Measurements from ENCODE around the gene TIGD1. TPM values are rescaled to one million over a fixed set of nuclear protein-coding genes. Genes with fewer than 3 reads are reported as not detected.

Gene TIGD1
- total RNA-seq, 1 experiment from 2014 or later: 14.9 TPM

GRCh38 chr2:232523402-232523681 is 27.0 kb downstream of the TIGD1 start:
- intact Hi-C loops (cut with micrococcal nuclease; ENCODE audit: unreplicated experiment): loop anchor here (5.0 kb wide), 2 partner anchors 71 to 616 kb away; no protein-coding TSS in a partner anchor
- Mint-ChIP-seq H3K4me3 (ENCODE audit: low read depth, unreplicated experiment) (peak overlapping the region; percentile 40), H3K4me1 (ENCODE audit: low read depth, unreplicated experiment) (no peaks in the 10 kb centered on the region), H3K9me3 (ENCODE audit: low read depth, unreplicated experiment) (no peaks in the 10 kb centered on the region), H3K27me3 (ENCODE audit: unreplicated experiment) (peaks cover 91% of the 10 kb centered on the region), H3K36me3 (ENCODE audit: insufficient read depth, unreplicated experiment) (peaks cover 5% of the 10 kb centered on the region), H3K27ac (ENCODE audit: unreplicated experiment) (no peak overlapping the region)
- CTCF ChIA-PET: interaction anchor here (0.9 to 2.8 kb wide), 2 partner anchors 77 to 79 kb away, joined by 3 to 9 read pairs; no protein-coding TSS in a partner anchor
- BruUV-seq (replicated peaks): no TSS peak
- TF ChIP-seq, protein P1, sequence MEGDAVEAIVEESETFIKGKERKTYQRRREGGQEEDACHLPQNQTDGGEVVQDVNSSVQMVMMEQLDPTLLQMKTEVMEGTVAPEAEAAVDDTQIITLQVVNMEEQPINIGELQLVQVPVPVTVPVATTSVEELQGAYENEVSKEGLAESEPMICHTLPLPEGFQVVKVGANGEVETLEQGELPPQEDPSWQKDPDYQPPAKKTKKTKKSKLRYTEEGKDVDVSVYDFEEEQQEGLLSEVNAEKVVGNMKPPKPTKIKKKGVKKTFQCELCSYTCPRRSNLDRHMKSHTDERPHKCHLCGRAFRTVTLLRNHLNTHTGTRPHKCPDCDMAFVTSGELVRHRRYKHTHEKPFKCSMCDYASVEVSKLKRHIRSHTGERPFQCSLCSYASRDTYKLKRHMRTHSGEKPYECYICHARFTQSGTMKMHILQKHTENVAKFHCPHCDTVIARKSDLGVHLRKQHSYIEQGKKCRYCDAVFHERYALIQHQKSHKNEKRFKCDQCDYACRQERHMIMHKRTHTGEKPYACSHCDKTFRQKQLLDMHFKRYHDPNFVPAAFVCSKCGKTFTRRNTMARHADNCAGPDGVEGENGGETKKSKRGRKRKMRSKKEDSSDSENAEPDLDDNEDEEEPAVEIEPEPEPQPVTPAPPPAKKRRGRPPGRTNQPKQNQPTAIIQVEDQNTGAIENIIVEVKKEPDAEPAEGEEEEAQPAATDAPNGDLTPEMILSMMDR (IDR thresholded peaks at IDR 0.05; ENCODE audit: unreplicated experiment): no peak
- no peak for DNase-seq

DNA sequence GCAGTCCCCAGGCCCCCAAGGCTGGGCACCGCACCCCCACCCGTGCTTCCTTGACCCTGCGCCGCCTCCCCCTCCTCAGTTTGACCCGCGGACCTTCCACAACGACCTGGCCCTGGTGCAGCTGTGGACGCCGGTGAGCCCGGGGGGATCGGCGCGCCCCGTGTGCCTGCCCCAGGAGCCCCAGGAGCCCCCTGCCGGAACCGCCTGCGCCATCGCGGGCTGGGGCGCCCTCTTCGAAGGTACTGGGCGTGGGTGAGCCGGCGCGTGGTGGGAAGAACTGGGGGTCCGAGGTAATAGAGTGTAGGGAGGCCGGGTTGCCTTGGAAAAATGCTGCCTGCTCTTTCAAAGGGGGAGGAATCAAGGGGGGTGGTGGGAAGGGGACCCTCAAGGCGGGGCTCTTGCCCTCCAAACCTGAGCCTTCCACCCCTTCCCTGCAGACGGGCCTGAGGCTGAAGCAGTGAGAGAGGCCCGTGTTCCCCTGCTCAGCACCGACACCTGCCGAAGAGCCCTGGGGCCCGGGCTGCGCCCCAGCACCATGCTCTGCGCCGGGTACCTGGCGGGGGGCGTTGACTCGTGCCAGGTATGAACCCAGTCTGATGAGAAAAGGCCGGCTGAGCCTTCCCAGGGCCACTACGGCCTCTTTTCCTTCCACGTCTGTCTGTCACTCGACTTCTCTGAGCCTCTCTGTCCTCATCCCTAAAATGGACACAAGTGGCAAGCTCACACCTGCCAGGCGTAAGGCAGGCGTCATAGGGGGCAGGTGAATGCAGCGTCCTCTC is 27.5 kb downstream of the TIGD1 start:
- no peaks in the 10 kb centered on the region for H3K9me3 Mint-ChIP-seq (ENCODE audit: low read depth, unreplicated experiment)
- BruUV-seq (replicated peaks): no TSS peak
- H3K27ac Mint-ChIP-seq (ENCODE audit: unreplicated experiment): no peak overlapping the region
- intact Hi-C loops (cut with micrococcal nuclease; ENCODE audit: unreplicated experiment): loop anchor here (5.0 kb wide), 2 partner anchors 71 to 616 kb away; no protein-coding TSS in a partner anchor
- no peaks in the 10 kb centered on the region for H3K4me1 Mint-ChIP-seq (ENCODE audit: low read depth, unreplicated experiment)
- CTCF ChIA-PET: interaction anchor here (0.9 to 2.8 kb wide), 2 partner anchors 76 to 78 kb away, joined by 3 to 9 read pairs; no protein-coding TSS in a partner anchor
- TF ChIP-seq, protein P1 (IDR thresholded peaks at IDR 0.05; ENCODE audit: unreplicated experiment): no peak
- peaks cover 5% of the 10 kb centered on the region for H3K36me3 Mint-ChIP-seq (ENCODE audit: insufficient read depth, unreplicated experiment)
- H3K4me3 Mint-ChIP-seq (ENCODE audit: low read depth, unreplicated experiment): peak overlapping the region; percentile 40
- no peak for DNase-seq
- H3K27me3 Mint-ChIP-seq (ENCODE audit: unreplicated experiment): peaks cover 91% of the 10 kb centered on the region

GRCh38 chr2:232521959-232522622 is 28.3 kb downstream of the TIGD1 start:
- DNase-seq: peak; percentile 80

DNA sequence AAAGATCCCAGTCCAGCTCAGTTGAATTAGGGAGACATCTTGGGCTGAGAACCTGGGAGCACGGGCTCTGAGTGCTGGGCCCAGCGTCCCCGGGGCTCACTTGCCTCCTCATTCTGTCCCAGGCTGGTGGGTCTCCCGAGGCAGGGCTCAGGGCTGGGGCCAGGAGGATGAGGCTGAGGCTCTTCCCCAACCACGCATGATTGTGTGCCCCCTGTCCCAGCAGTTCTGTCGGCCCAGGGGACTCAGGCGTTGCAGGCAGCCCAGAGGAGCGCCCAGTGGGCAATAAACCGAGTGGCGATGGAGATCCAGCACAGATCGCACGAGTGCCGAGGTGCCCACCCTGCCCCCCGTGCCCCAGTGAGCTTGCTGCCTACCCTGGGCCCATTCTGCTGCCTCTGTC is 29.3 kb downstream of the TIGD1 start:
- CTCF ChIA-PET: interaction anchor here (0.6 kb wide), 1 partner anchor 603 kb away, joined by 5 read pairs; no protein-coding TSS in a partner anchor
- BruUV-seq (replicated peaks): no TSS peak
- DNase-seq: no peak
- TF ChIP-seq, protein P1 (IDR thresholded peaks at IDR 0.05; ENCODE audit: unreplicated experiment): no peak
- H3K4me3 Mint-ChIP-seq (ENCODE audit: low read depth, unreplicated experiment): no peak overlapping the region
- H3K27me3 Mint-ChIP-seq (ENCODE audit: unreplicated experiment): peaks cover 90% of the 10 kb centered on the region
- peaks cover 5% of the 10 kb centered on the region for H3K36me3 Mint-ChIP-seq (ENCODE audit: insufficient read depth, unreplicated experiment)
- intact Hi-C loops (cut with micrococcal nuclease; ENCODE audit: unreplicated experiment): loop anchor here (5.0 kb wide), 2 partner anchors 69 to 614 kb away; no protein-coding TSS in a partner anchor
- H3K4me1 Mint-ChIP-seq (ENCODE audit: low read depth, unreplicated experiment): no peaks in the 10 kb centered on the region
- H3K27ac Mint-ChIP-seq (ENCODE audit: unreplicated experiment): no peak overlapping the region
- H3K9me3 Mint-ChIP-seq (ENCODE audit: low read depth, unreplicated experiment): no peaks in the 10 kb centered on the region

More at GRCh38 chr2:232521959-232522622, 28.3 kb downstream of the TIGD1 start:
- H3K36me3 Mint-ChIP-seq (ENCODE audit: insufficient read depth, unreplicated experiment): peaks cover 5% of the 10 kb centered on the region
- CTCF ChIA-PET: interaction anchor here (2.8 kb wide), 1 partner anchor 76 kb away, joined by 9 read pairs; no protein-coding TSS in a partner anchor
- no peak overlapping the region for H3K4me3 Mint-ChIP-seq (ENCODE audit: low read depth, unreplicated experiment)
- H3K27ac Mint-ChIP-seq (ENCODE audit: unreplicated experiment): no peak overlapping the region
- H3K9me3 Mint-ChIP-seq (ENCODE audit: low read depth, unreplicated experiment): no peaks in the 10 kb centered on the region
- H3K27me3 Mint-ChIP-seq (ENCODE audit: unreplicated experiment): peaks cover 91% of the 10 kb centered on the region
- BruUV-seq (replicated peaks): no TSS peak
- TF ChIP-seq, protein P1 (IDR thresholded peaks at IDR 0.05; ENCODE audit: unreplicated experiment): peak; percentile 88
- H3K4me1 Mint-ChIP-seq (ENCODE audit: low read depth, unreplicated experiment): no peaks in the 10 kb centered on the region
- intact Hi-C loops (cut with micrococcal nuclease; ENCODE audit: unreplicated experiment): loop anchor here (5.0 kb wide), 2 partner anchors 70 to 615 kb away; no protein-coding TSS in a partner anchor
